SK-N-SH treated with all-trans-retinoic acid at 6 μM for 48 hours (cell line): ENCODE measurements around the gene RASA3.

ENCODE experiments used
- ATAC-seq: fragments of 200-7000 bp; cut with Tn5 transposase; 3 replicates; pipeline ENCODE4 v1.9.1; 2020; ENCODE audit warnings: mild to moderate bottlenecking, moderate library complexity
- ARNTL ChIP-seq: fragments of 450-650 bp; formaldehyde crosslinking; IDR thresholded peaks from 2 replicates; pipeline ENCODE4 v1.5.0; 2020; ENCODE audit warnings: low read depth, mild to moderate bottlenecking, moderate library complexity, borderline replicate concordance
- CREB5 ChIP-seq: fragments of 250-450 bp; sonication (Bioruptor Pico); IDR thresholded peaks from 2 replicates; pipeline ENCODE4 v1.5.1; 2020; ENCODE audit warnings: low read depth, mild to moderate bottlenecking, moderate library complexity
- CSDC2 ChIP-seq: fragments of 250-450 bp; sonication (Bioruptor Pico); IDR thresholded peaks from 2 replicates; pipeline ENCODE4 v1.5.0; 2020; ENCODE audit warnings: mild to moderate bottlenecking, moderate library complexity
- ESRRG ChIP-seq: fragments of 250-450 bp; sonication (Bioruptor Pico); IDR thresholded peaks from 2 replicates; pipeline ENCODE4 v1.6.1; 2021; ENCODE audit warnings: mild to moderate bottlenecking
- GLIS3 ChIP-seq: fragments of 250-450 bp; sonication (Bioruptor Pico); IDR thresholded peaks from 2 replicates; pipeline ENCODE4 v1.5.0; 2020; ENCODE audit warnings: mild to moderate bottlenecking, moderate library complexity
- ISL1 ChIP-seq: fragments of 250-450 bp; sonication (Bioruptor Pico); IDR thresholded peaks from 2 replicates; pipeline ENCODE4 v2.1.2; 2022; ENCODE audit warnings: mild to moderate bottlenecking, moderate library complexity
- OSR1 ChIP-seq: fragments of 250-450 bp; sonication (Bioruptor Pico); IDR thresholded peaks from 2 replicates; pipeline ENCODE4 v1.8.0; 2022; ENCODE audit warnings: moderate library complexity, mild to moderate bottlenecking, inconsistent platforms
- PATZ1 ChIP-seq: fragments of 250-450 bp; sonication (Bioruptor Pico); IDR thresholded peaks from 2 replicates; pipeline ENCODE4 v1.8.0; 2020; ENCODE audit warnings: mild to moderate bottlenecking, moderate library complexity, borderline replicate concordance
- POU6F1 ChIP-seq: fragments of 250-450 bp; sonication (Bioruptor Pico); IDR thresholded peaks from 2 replicates; pipeline ENCODE4 v1.8.0; 2021; ENCODE audit warnings: low read depth, mild to moderate bottlenecking, moderate library complexity, borderline replicate concordance
- PPARA ChIP-seq: fragments of 250-450 bp; sonication (Bioruptor Pico); IDR thresholded peaks from 2 replicates; pipeline ENCODE4 v1.5.0; 2020; ENCODE audit warnings: mild to moderate bottlenecking, borderline replicate concordance
- RARB ChIP-seq: fragments of 250-450 bp; sonication (Bioruptor Pico); IDR thresholded peaks from 2 replicates; pipeline ENCODE4 v1.8.0; 2021; ENCODE audit warnings: mild to moderate bottlenecking, moderate library complexity
- SNAI2 ChIP-seq: fragments of 250-450 bp; sonication (Bioruptor Pico); IDR thresholded peaks from 2 replicates; pipeline ENCODE4 v1.5.0; 2020; ENCODE audit warnings: mild to moderate bottlenecking, moderate library complexity
- TCF4 ChIP-seq: fragments of 250-450 bp; sonication (Bioruptor Pico); IDR thresholded peaks from 2 replicates; pipeline ENCODE4 v1.8.0; 2021; ENCODE audit warnings: mild to moderate bottlenecking, moderate library complexity, borderline replicate concordance
- TOX ChIP-seq: fragments of 250-450 bp; sonication (Bioruptor Pico); IDR thresholded peaks from 2 replicates; pipeline ENCODE4 v1.8.0; 2021; ENCODE audit warnings: mild to moderate bottlenecking, moderate library complexity, borderline replicate concordance
- TSHZ2 ChIP-seq: fragments of 250-450 bp; sonication (Bioruptor Pico); IDR thresholded peaks from 2 replicates; pipeline ENCODE4 v1.5.0; 2020; ENCODE audit warnings: mild to moderate bottlenecking, moderate library complexity
- ZC3H10 ChIP-seq: fragments of 250-450 bp; sonication (Bioruptor Pico); IDR thresholded peaks from 2 replicates; pipeline ENCODE4 v1.5.1; 2021; ENCODE audit warnings: mild to moderate bottlenecking, moderate library complexity
- ZFP3 ChIP-seq: fragments of 250-450 bp; sonication (Bioruptor Pico); IDR thresholded peaks from 2 replicates; pipeline ENCODE4 v1.5.0; 2020; ENCODE audit warnings: mild to moderate bottlenecking, moderate library complexity
- ZFP30 ChIP-seq: fragments of 450-650 bp; formaldehyde crosslinking; IDR thresholded peaks from 2 replicates; pipeline ENCODE4 v1.5.0; 2022; ENCODE audit warnings: mild to moderate bottlenecking, moderate library complexity
- ZNF565 ChIP-seq: fragments of 450-650 bp; formaldehyde crosslinking; conservative IDR thresholded peaks from 2 replicates; pipeline ENCODE4 v1.5.0; 2020; ENCODE audit warnings: low read depth, mild to moderate bottlenecking, moderate library complexity
- ZNF70 ChIP-seq: fragments of 450-650 bp; formaldehyde crosslinking; IDR thresholded peaks from 2 replicates; pipeline ENCODE4 v1.5.0; 2020; ENCODE audit warnings: mild to moderate bottlenecking, moderate library complexity
- ZNF8 ChIP-seq: fragments of 450-650 bp; formaldehyde crosslinking; IDR thresholded peaks from 2 replicates; pipeline ENCODE4 v1.5.0; 2020; ENCODE audit warnings: mild to moderate bottlenecking, moderate library complexity

The RASA3 gene

GRCh38 chr13:114057166-114058050, 75.0 kb downstream of the RASA3 start:
- TF ChIP-seq OSR1 (CRISPR knock-in tag) (no peak), ZNF70 (no peak), ESRRG (no peak), SNAI2 (CRISPR knock-in tag) (no peak), ZFP3 (CRISPR knock-in tag) (no peak)
- no peak for ATAC-seq

- TF ChIP-seq ZC3H10 (CRISPR knock-in tag) (no peak), PPARA (CRISPR knock-in tag) (no peak), ZFP30 (CRISPR knock-in tag) (no peak), GLIS3 (no peak), TCF4 (CRISPR knock-in tag) (no peak), ESRRG (no peak), RARB (no peak), PATZ1 (no peak), ARNTL (CRISPR knock-in tag) (no peak), ZNF8 (no peak), OSR1 (CRISPR knock-in tag) (no peak), POU6F1 (CRISPR knock-in tag) (no peak)
- no peak for ATAC-seq
These were observed 76.0 kb downstream of the RASA3 start for GRCh38 chr13:114056205-114057013.

- no peak for ATAC-seq
- TF ChIP-seq CREB5 (CRISPR knock-in tag) (no peak), TSHZ2 (CRISPR knock-in tag) (no peak), ISL1 (no peak), ZNF8 (no peak), CSDC2 (CRISPR knock-in tag) (no peak), ZFP3 (CRISPR knock-in tag) (no peak), ESRRG (no peak), PPARA (CRISPR knock-in tag) (no peak), ZNF70 (no peak), ZC3H10 (CRISPR knock-in tag) (no peak)
- TF ChIP-seq, all 23 proteins: peak for 0
These were observed 76.7 kb downstream of the RASA3 start for GRCh38 chr13:114055766-114056165.

GRCh38 chr13:114054830-114055439, 77.5 kb downstream of the RASA3 start:
- ATAC-seq, result no peak
- TF ChIP-seq TCF4 (CRISPR knock-in tag) (no peak), ZC3H10 (CRISPR knock-in tag) (no peak), TOX (CRISPR knock-in tag) (no peak), RARB (no peak), GLIS3 (no peak), ISL1 (no peak), TSHZ2 (CRISPR knock-in tag) (no peak), ZNF70 (no peak), ZNF565 (CRISPR knock-in tag) (no peak), ZFP3 (CRISPR knock-in tag) (no peak), PPARA (CRISPR knock-in tag) (no peak), OSR1 (CRISPR knock-in tag) (no peak), SNAI2 (CRISPR knock-in tag) (no peak), ARNTL (CRISPR knock-in tag) (no peak)
